Activated CD4-positive, alpha-beta T cell treated with anti-CD3 and anti-CD28 coated beads, Interleukin-2, amount 50 U/mL, for 48 hours (primary cell): Measurements from ENCODE around the gene GDI1.

Experiments used
- DNase-seq, 2 experiments: peaks; one replicate each; pipeline ENCODE4 v3.0.0-alpha.2; 2020

The GDI1 gene

GRCh38 chrX:154439841-154440240 is 2.9 kb downstream of the GDI1 start:
- no peak for DNase-seq

- DNase-seq = no peak
Observed at GRCh38 chrX:154440623-154441357, 3.8 kb downstream of the GDI1 start.

DNA sequence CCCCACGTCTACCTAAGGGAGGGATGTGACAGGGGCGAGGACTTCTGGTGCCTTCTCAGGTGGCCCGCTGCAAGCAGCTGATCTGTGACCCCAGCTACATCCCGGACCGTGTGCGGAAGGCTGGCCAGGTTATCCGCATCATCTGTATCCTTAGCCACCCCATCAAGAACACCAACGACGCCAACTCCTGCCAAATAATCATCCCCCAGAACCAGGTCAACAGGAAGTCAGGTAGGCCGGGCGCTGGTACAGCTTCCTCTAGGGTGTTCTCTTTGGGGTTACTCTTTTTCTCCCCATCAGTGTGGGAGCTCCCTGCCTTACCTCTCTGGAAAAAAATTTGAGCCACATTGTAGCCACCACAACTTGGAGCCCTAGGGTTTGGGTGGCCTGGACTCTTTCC is 4.6 kb downstream of the GDI1 start:
- DNase-seq = no peak

DNA sequence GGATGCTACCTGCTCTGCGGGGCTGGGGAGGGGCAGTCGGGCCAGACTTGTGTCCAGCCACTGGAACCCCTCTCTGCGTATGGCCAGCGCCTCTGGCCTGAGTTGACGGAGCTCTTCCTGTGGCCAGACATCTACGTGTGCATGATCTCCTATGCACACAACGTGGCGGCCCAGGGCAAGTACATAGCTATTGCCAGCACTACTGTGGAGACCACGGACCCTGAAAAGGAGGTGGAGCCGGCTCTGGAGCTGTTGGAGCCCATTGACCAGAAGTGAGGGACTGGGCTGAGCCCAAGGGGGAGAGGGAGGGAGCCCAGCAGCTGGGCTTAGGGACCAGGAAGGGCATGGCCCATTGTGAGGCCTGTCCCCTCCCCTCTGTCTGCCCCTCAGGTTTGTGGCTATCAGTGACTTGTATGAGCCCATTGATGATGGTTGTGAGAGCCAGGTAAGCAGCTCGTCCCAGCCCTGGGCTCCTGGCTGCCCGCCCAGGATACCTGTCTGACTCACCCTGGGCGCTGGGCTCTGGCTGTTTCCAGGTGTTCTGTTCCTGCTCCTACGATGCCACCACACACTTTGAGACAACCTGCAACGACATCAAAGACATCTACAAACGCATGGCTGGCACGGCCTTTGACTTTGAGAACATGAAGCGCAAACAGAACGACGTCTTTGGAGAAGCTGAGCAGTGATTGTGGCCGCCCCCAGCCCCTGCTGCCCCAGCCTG is 5.2 kb downstream of the GDI1 start:
- DNase-seq = no peak

GRCh38 chrX:154443479-154443910 is 6.5 kb downstream of the GDI1 start:
- no peak for DNase-seq

DNA sequence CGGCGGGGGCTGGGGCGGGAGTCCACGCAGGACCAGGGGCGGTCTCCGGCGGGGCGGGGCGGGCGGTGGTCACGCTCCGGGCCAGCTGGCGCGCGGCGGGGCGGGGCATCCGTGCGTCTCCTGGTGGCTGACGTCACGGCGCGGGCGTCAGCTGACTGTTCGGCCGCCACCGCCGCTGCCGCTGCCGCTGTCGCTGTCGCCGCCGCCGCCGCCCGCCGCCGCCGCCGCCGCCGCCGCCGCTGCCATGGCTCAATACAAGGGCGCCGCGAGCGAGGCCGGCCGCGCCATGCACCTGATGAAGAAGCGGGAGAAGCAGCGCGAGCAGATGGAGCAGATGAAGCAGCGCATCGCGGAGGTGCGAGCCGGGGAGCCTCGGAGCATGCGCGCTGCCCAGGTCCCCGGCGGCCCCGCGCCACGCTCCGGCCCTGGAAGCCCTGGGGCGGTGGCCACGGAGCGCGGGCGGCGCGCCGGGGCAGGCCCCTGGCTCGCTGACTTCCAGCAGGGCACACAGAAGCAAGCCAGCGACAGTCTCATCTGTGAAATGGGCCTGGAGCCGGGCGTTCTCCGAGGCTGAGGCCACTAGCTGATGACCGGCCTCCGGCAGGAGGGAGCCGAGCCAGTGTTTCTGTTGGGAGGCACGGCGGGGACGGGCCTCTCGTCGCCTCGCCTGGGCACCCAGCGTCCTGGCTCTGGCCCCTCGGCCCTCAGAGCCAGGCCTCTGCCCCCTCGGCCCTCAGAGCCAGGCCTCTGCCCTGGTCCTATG is 7.2 kb downstream of the GDI1 start, which contains the start of gene FAM50A:
FAM50A (plus strand) TSS at position 150 of the 763 bp plus-strand sequence; CDS start at position 245, 95 bp downstream.
- peak; percentile 70 to 79 for DNase-seq

- DNase-seq = no peak
Observed at GRCh38 chrX:154444755-154445246, 7.8 kb downstream of the GDI1 start.

DNA sequence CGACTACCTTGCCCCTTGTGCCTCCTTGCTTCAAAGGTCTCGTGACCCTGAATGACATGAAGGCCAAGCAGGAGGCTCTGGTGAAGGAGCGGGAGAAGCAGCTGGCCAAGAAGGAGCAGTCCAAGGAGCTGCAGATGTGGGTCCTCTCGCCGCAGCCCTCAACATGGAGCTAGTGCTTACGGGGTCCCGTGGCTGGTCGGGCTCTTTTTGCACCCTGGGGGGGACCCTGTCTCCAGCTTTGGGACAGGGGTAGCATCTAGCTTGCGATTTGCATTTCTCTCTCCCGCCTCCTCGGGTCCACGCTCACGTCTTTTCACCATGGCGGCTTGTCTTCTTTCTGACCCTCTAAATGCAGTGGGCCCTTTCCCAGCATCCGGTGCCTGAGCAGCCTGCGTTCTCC is 8.8 kb downstream of the GDI1 start:
- DNase-seq = no peak

GRCh38 chrX:154446430-154446829 is 9.5 kb downstream of the GDI1 start:
- DNase-seq = no peak

- DNase-seq = no peak
Observed at GRCh38 chrX:154448484-154448883, 11.5 kb downstream of the GDI1 start.

GRCh38 chrX:154449618-154450017 is 12.7 kb downstream of the GDI1 start:
- no peak for DNase-seq

- DNase-seq = no peak
Observed at GRCh38 chrX:154450312-154450711, 13.4 kb downstream of the GDI1 start.

GRCh38 chrX:154452823-154453222 is 15.9 kb downstream of the GDI1 start:
- no peak for DNase-seq

GRCh38 chrX:154457491-154458115 is 20.6 kb downstream of the GDI1 start:
- peak; percentile 44 to 45 for DNase-seq

- peak; percentile 54 to 58 for DNase-seq
Observed at GRCh38 chrX:154458116-154458953, 21.4 kb downstream of the GDI1 start, which contains the start of gene PLXNA3. PLXNA3 (plus strand) TSS chrX:154458281; CDS start chrX:154460184, 1,903 bp downstream.

- DNase-seq = peak in 1 of 2 experiments; percentile 19
Observed at GRCh38 chrX:154458954-154459778, 22.2 kb downstream of the GDI1 start.

GRCh38 chrX:154459832-154460231 is 22.9 kb downstream of the GDI1 start:
- no peak for DNase-seq

- DNase-seq = no peak
Observed at GRCh38 chrX:154460326-154460725, 23.4 kb downstream of the GDI1 start.

DNA sequence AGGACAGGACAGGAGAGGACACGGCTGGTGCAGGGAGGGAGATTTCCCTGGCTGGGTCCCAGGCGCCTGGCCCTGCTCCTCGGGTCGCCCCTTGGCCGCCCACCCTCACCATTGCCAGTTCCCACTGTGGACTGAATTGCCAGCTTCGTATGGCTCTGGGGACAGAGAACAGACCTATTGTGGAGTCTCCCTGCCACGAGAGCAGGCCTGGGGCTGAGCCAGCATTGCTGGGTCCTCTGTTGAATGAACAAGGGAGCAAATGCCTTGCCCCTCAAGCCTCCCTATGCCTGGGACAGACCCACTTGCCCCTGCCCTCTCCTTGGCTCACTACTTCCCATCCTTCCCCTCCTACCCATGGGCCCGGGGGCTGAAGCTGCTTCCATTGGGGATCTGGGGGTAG is 25.4 kb downstream of the GDI1 start:
- no peak for DNase-seq

DNA sequence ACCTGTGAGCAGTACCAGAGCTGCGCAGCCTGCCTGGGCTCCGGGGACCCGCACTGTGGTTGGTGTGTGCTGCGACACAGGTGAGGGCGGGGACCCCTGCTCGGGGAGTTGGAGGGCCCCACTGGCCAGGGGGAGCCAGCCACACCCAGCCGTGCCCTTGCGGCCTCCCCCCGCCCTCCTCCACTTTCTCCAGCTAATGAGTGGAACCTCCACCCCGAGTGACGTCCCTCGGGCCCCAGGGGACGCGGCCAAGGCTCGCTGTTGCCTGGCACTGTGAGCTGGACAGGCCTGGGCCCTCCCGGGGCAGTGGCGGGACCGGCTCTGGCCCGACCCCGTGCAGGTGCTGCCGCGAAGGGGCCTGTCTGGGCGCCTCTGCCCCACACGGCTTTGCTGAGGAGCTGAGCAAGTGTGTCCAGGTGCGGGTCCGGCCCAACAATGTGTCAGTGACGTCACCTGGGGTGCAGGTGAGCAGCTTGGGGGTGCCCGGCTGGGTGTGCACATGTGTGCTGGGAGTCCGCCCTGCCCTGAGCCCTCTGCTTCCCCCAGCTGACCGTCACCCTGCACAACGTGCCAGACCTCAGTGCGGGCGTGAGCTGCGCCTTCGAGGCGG is 26.8 kb downstream of the GDI1 start:
- no peak for DNase-seq
